GM12875 (cell line): ENCODE data around the gene NKPD1.

ENCODE experiments used
- H3K4me3 ChIP-seq: one replicate; pipeline ENCODE4 v1.5.1; 2011; ENCODE audit warnings: low read depth, low read length, control low read depth
- TF ChIP-seq, protein P1 (sequence below): IDR thresholded peaks from 2 replicates; pipeline ENCODE4 v1.5.1; 2011; ENCODE audit warnings: low read depth, mild to moderate bottlenecking, control low read depth, inconsistent platforms, low read length, moderate library complexity, borderline replicate concordance; ENCODE audit not compliant: insufficient read depth

NKPD1 gene

DNA sequence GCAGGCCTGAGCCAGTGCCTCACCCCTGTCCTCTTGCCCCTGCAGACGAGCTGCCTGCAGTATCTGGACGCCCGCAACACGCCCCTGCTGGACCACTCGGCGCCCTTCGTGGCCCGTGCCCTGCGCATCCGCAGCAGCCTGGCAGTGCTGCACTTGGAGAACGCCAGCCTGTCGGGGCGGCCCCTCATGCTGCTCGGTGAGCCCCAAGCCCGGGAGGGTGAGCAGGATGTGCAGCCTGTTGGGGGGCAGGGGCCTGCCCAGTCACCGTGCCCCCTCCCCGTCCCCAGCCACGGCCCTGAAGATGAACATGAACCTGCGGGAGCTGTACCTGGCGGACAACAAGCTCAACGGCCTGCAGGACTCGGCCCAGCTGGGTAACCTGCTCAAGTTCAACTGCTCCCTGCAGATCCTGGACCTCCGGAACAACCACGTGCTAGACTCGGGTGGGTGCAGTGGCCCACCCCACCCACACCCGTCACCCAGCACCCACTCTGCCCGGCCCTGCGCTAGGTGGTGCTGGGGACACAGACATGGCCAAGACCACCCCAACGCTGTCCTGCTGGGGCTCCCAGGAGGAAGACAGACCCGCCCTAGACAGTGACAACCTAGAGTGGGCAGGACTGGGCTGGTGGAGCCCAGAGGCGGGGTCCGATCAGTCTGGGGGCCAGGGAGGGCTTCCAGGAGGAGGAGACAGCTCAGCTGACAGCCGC is 18.6 kb downstream of the NKPD1 start:
- H3K4me3 ChIP-seq, result no peak overlapping the region
- TF ChIP-seq, protein P1, sequence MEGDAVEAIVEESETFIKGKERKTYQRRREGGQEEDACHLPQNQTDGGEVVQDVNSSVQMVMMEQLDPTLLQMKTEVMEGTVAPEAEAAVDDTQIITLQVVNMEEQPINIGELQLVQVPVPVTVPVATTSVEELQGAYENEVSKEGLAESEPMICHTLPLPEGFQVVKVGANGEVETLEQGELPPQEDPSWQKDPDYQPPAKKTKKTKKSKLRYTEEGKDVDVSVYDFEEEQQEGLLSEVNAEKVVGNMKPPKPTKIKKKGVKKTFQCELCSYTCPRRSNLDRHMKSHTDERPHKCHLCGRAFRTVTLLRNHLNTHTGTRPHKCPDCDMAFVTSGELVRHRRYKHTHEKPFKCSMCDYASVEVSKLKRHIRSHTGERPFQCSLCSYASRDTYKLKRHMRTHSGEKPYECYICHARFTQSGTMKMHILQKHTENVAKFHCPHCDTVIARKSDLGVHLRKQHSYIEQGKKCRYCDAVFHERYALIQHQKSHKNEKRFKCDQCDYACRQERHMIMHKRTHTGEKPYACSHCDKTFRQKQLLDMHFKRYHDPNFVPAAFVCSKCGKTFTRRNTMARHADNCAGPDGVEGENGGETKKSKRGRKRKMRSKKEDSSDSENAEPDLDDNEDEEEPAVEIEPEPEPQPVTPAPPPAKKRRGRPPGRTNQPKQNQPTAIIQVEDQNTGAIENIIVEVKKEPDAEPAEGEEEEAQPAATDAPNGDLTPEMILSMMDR, result no peak

DNA sequence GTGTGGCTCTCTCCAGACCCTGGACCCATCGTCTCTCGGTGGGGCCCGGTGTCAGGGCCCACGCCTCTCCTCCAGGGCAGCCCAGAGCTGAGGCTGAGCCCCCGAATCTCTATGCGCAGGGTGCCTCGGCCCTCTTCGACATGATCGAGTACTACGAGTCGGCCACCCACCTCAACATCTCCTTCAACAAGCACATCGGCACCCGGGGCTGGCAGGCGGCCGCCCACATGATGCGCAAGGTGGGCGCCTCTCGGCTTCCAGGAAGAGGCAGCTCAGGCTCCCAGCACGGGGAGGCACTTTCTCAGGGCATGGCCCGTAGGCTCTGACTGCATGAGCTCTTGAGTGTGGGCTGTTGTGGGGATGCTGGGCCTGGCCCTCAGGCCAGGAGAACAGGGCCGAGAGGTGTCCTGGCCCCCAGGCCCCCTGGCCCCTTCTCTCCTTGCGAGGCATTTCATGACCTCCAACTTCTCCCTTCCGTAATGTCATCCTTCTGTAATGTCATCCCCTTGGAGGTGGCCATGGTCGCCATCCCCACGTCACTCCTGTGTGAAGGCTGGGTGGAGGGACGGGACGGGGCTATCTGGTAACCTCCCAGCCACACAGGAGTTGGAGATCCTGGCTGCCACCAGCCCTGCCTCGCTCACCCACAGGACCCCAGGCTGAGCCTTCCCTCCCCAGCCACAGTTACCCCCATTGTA is 19.4 kb downstream of the NKPD1 start:
- TF ChIP-seq, protein P1, result no peak
- no peak overlapping the region for H3K4me3 ChIP-seq

DNA sequence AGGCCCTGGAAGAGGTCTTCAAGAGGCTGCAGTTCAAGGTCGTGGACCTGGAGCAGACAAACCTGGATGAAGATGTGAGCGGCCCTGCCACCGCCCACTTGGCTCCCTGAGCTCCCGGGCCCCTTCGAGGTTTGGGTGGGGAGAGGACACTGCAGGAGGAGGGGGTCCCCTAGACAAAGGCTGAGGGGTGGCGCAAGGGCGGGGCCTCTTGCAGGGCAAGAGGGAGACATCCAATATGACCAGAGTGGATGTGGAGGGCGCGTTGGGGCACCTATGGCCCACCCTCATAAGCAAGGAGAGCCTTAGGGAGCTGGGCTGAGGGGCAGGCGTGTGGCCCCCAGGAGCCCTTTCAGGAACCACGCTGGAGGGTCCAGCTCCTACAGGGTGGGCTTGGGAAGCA is 20.2 kb downstream of the NKPD1 start:
- no peak overlapping the region for H3K4me3 ChIP-seq
- TF ChIP-seq, protein P1, result no peak

DNA sequence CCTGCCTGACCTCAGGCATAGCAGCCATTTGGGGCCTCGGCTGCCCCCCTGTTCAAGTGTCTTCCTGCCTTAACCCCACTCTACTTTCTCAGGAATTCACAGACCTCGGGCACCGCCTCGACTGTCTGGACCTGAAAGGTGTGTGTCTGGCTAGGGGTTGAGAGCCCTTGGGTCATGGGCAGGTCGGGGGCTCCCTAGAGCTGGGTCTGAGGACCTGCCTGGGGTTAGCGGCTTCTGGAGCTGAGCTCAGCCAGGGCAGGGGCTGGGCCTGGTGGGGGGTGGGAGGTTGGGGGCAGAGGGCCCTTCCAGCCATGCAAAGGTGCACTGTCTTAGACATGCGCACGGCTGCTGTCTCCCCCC is 20.7 kb downstream of the NKPD1 start:
- TF ChIP-seq, protein P1, result no peak
- no peak overlapping the region for H3K4me3 ChIP-seq

DNA sequence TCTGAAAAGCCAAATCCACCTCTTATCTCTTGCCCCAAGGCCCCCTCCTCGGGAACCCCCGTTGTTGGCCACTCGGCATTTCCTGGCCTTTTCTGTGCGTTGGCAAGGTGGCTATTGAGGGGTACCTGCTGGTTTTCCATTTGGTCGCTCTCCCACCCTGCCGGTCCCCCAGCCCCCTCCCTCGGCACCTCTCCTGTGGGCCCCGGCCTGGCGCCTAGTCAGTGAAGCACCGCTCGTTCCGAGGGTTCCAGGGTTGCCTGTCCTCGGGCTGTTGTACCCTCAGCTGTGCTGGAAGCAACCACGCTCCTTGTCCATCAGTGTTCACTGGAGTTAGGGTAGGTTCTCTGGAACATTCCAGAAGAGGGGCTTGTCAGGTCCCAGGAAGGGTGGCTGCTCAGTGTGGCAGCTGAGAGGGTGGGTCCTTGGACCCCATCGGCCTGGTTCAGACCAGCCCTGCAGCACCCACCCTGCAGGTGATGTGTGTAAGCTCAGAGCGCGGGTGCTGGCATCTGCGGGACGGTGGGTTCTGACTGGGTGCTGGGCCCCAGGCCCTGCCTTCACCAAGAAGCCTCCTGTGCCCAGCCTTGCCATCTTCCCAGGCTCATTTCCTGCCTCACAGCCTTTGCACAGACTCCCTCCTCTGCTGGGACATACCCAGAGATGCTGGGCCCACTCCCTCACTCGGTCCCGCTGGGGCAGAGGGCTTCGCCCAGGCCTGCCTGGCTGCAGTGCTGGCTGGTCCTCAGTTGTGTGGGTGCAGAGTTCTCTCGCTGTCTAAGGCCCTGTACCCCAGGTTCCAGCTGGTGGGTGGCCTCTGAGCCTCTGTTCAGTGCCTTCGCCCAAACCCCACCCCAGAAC is 21.3 kb downstream of the NKPD1 start:
- H3K4me3 ChIP-seq, result no peak overlapping the region
- TF ChIP-seq, protein P1, result no peak

DNA sequence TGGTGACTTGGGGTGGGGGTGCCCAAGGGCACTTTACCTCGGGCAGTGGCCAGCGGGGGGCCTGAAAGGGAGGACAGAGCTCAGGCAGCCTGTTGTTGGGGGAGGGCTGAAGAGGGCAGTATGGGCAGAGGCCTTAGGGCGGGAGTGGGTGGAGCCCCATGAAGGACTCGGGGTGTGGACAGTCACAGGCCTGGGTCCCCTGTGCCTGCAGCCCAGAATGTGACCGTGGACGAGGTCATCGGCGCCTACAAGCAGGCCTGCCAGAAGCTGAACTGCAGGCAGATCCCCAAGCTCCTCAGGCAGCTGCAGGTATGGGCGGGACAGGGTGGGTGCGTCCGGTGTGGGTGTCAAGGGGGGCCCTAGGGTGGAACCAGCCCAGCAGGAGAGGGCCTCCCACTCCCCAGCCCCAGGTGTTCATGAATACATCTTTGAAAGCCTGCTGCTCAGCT is 22.5 kb downstream of the NKPD1 start:
- TF ChIP-seq, protein P1, result no peak
- H3K4me3 ChIP-seq, result no peak overlapping the region
